ENCODE data around the gene TMEM121B. TPM values are rescaled to one million over a fixed set of nuclear protein-coding genes. Genes with fewer than 3 reads are reported as not detected.

Gene TMEM121B
- polyA plus RNA-seq, 3 donors: 1.4 to 3.2 (median 1.9) TPM

DNA sequence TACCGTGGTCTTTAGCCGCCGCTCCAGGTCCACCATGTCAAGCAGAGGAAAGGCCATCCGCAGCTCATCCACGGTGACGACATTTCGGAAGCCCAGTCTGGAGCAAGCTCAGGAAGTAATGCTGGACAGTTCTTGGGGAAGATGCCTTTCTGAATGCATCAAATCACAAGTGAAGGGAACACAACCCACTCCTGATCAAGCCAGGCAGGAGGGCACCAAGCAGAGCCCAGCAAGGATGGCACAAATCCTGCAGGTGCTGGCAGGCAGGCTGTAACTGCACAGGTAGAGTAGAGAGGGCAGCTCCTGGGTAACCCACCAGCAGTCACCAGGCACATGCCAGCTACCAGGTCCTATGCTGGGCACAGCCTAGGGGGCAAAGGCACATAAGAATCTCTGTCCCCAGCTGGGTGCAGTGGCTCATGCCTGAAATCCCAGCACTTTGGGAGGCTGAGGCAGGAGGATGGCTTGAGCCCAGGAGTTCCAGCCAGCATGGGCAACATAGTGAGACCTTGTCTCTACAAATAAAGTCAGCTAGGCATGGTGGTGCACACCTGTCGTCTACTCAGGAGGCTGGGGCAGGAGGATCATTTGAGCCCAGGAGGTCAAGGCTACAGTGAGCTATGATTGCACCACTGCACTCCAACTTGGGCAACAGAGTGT, 24.0 kb upstream of the TMEM121B start:
- peaks cover 81% of the 10 kb centered on the region for H3K79me2 ChIP-seq (ENCODE audit: insufficient read depth, low read length)
- H3K4me3 Mint-ChIP-seq: no peak overlapping the region
- H3K27me3 ChIP-seq (ENCODE audit: control insufficient read depth in 2 of 2, insufficient read depth in 2 of 2, low read length in 2 of 2): no peaks in the 10 kb centered on the region
- no peak overlapping the region for H3K9ac ChIP-seq (ENCODE audit: insufficient read depth, low read length, poor library complexity, severe bottlenecking)
- TF ChIP-seq, protein P1, sequence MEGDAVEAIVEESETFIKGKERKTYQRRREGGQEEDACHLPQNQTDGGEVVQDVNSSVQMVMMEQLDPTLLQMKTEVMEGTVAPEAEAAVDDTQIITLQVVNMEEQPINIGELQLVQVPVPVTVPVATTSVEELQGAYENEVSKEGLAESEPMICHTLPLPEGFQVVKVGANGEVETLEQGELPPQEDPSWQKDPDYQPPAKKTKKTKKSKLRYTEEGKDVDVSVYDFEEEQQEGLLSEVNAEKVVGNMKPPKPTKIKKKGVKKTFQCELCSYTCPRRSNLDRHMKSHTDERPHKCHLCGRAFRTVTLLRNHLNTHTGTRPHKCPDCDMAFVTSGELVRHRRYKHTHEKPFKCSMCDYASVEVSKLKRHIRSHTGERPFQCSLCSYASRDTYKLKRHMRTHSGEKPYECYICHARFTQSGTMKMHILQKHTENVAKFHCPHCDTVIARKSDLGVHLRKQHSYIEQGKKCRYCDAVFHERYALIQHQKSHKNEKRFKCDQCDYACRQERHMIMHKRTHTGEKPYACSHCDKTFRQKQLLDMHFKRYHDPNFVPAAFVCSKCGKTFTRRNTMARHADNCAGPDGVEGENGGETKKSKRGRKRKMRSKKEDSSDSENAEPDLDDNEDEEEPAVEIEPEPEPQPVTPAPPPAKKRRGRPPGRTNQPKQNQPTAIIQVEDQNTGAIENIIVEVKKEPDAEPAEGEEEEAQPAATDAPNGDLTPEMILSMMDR (IDR thresholded peaks at IDR 0.05): no peak
- H3K4me1 ChIP-seq (ENCODE audit: control insufficient read depth in 1 of 2, insufficient read depth in 2 of 2, low read length in 2 of 2): no peaks in the 10 kb centered on the region
- H3K27me3 Mint-ChIP-seq (ENCODE audit: low read depth in 3 of 3): peaks cover 0 to 4% (median 0%) of the 10 kb centered on the region in 3 donors
- H4K20me1 ChIP-seq (ENCODE audit: insufficient read depth, low read length): peaks cover 62% of the 10 kb centered on the region
- no peaks in the 10 kb centered on the region for H3K9me3 ChIP-seq (replicated peaks in 1 of 2; ENCODE audit: control insufficient read depth in 1 of 2, insufficient read depth in 1 of 2, low read length in 2 of 2)
- H3K4me3 ChIP-seq (replicated peaks in 1 of 3; ENCODE audit: low read depth in 2 of 3, low read length in 3 of 3): no peak overlapping the region
- H3K36me3 Mint-ChIP-seq: peaks cover 74 to 88% of the 10 kb centered on the region in 2 donors
- peak overlapping the region in 1 of 2 donors; percentile 31 for H3K27ac ChIP-seq (ENCODE audit: low read depth in 1 of 2, low read length in 2 of 2)
- H3K9me3 Mint-ChIP-seq: no peaks in the 10 kb centered on the region
- intact Hi-C loops (cut with micrococcal nuclease): no loop called here
- H2AFZ ChIP-seq (ENCODE audit: insufficient read depth, low read depth, low read length, poor library complexity, severe bottlenecking): no peak overlapping the region
- peaks cover 12% of the 10 kb centered on the region for H3K4me1 Mint-ChIP-seq
- peak overlapping the region in 3 of 7 donors; percentile 42 to 76 (median 71) for H3K27ac Mint-ChIP-seq
- H3K4me2 ChIP-seq (replicated peaks; ENCODE audit: extremely low read depth, low read length, poor library complexity, severe bottlenecking): no peak overlapping the region
- 97% methylated on average over 4 of the region's 8 CpGs for WGBS (ENCODE audit: insufficient coverage)
- peaks cover 80 to 92% of the 10 kb centered on the region in 2 donors for H3K36me3 ChIP-seq (replicated peaks in 1 of 2; ENCODE audit: control insufficient read depth in 1 of 2, insufficient read depth in 2 of 2, low read length in 2 of 2)
- no peak for DNase-seq

DNA sequence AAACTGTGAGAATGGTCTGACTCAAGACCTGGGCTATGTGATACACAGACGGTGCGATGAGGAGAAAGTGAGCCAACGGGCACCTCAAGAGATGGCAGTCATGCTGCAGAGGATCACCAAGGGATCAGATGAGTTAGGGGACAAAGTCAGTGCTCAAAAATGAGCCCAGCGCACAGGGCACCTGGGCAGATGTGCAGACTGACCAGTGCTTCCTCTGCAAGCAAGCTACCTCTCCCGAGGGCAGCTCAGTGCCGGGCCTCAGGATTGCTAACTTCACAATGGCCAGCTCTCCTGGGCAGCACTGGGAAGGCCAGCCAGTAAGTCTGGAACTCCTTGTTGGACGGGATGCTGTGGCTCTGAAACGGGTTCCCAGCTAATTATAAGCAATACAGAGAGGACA, 22.7 kb upstream of the TMEM121B start:
- Histone ChIP-seq H3K79me2 (ENCODE audit: insufficient read depth, low read length) (peaks cover 71% of the 10 kb centered on the region), H3K4me3 (replicated peaks in 1 of 3; ENCODE audit: low read depth in 2 of 3, low read length in 3 of 3) (no peak overlapping the region), H3K4me1 (ENCODE audit: control insufficient read depth in 1 of 2, insufficient read depth in 2 of 2, low read length in 2 of 2) (no peaks in the 10 kb centered on the region), H3K36me3 (replicated peaks in 1 of 2; ENCODE audit: control insufficient read depth in 1 of 2, insufficient read depth in 2 of 2, low read length in 2 of 2) (peaks cover 82 to 95% of the 10 kb centered on the region in 2 donors), H2AFZ (ENCODE audit: insufficient read depth, low read depth, low read length, poor library complexity, severe bottlenecking) (no peak overlapping the region), H3K4me2 (replicated peaks; ENCODE audit: extremely low read depth, low read length, poor library complexity, severe bottlenecking) (no peak overlapping the region), H3K9me3 (replicated peaks in 1 of 2; ENCODE audit: control insufficient read depth in 1 of 2, insufficient read depth in 1 of 2, low read length in 2 of 2) (no peaks in the 10 kb centered on the region), H3K27me3 (ENCODE audit: control insufficient read depth in 2 of 2, insufficient read depth in 2 of 2, low read length in 2 of 2) (no peaks in the 10 kb centered on the region), H3K27ac (ENCODE audit: low read depth in 1 of 2, low read length in 2 of 2) (no peak overlapping the region), H4K20me1 (ENCODE audit: insufficient read depth, low read length) (peaks cover 54% of the 10 kb centered on the region), H3K9ac (ENCODE audit: insufficient read depth, low read length, poor library complexity, severe bottlenecking) (no peak overlapping the region)
- peak overlapping the region in 1 of 7 donors; percentile 7 for H3K27ac Mint-ChIP-seq
- H3K9me3 Mint-ChIP-seq: no peaks in the 10 kb centered on the region
- TF ChIP-seq, protein P1 (IDR thresholded peaks at IDR 0.05): no peak
- H3K36me3 Mint-ChIP-seq: peaks cover 81 to 93% of the 10 kb centered on the region in 2 donors
- intact Hi-C loops (cut with micrococcal nuclease): no loop called here
- H3K4me3 Mint-ChIP-seq: no peak overlapping the region
- no peak for DNase-seq
- H3K27me3 Mint-ChIP-seq (ENCODE audit: low read depth in 3 of 3): peaks cover 0 to 4% (median 0%) of the 10 kb centered on the region in 3 donors
- 98% methylated on average over 5 of the region's 8 CpGs for WGBS (ENCODE audit: insufficient coverage)
- H3K4me1 Mint-ChIP-seq: peaks cover 7% of the 10 kb centered on the region

Data from CD14-positive monocyte (primary cell).